ENCODE data around the gene CALR. TPM values are rescaled to one million over a fixed set of nuclear protein-coding genes. Genes with fewer than 3 reads are reported as not detected.

The CALR gene
- 1,479 and 1,611 TPM in 2 replicates for total RNA-seq

GRCh38 chr19:12937927-12938778, at the start of gene CALR:
Gene CALR, plus strand, starts transcription at chr19:12938609. Its CDS starts 71 bp downstream, at chr19:12938680.

GRCh38 chr19:12890787-12891552, 47.4 kb upstream of the CALR start, which contains the start of gene GCDH:
Gene GCDH, plus strand, starts transcription at chr19:12891160. Its CDS starts 145 bp downstream, at chr19:12891305.

GRCh38 chr19:12933287-12934072, 4.9 kb upstream of the CALR start, which contains the start of gene FARSA:
Gene FARSA, minus strand, starts transcription at chr19:12933711. Its CDS starts 15 bp downstream, at chr19:12933696.

GRCh38 chr19:12945479-12946091, 7.2 kb downstream of the CALR start, which contains the start of gene RAD23A:
Gene RAD23A, plus strand, starts transcription at chr19:12945862. Its CDS starts 87 bp downstream, at chr19:12945949.

GRCh38 chr19:12956446-12957388, 18.3 kb downstream of the CALR start, which contains the start of gene GADD45GIP1:
Gene GADD45GIP1, minus strand, starts transcription at chr19:12957223. Its CDS starts 11 bp downstream, at chr19:12957212.

GRCh38 chr19:12969292-12969988, 31.0 kb downstream of the CALR start, which contains the start of gene DAND5:
Gene DAND5, plus strand, starts transcription at chr19:12969576. Its CDS starts 85 bp downstream, at chr19:12969661.

Other genes with a start within 250 kb of the CALR start
- gene FBXW9, start 242.0 kb upstream of the CALR start, total RNA-seq = 5.6 and 9.3 TPM in 2 replicates
- gene TNPO2, start 214.7 kb upstream of the CALR start, total RNA-seq = 29.8 and 31.5 TPM in 2 replicates
- 149 and 154 TPM in 2 replicates for gene TRIR, start 203.9 kb upstream of the CALR start, total RNA-seq
- gene GET3, start 201.1 kb upstream of the CALR start, total RNA-seq = 96.2 and 110 TPM in 2 replicates
- not detected in 2 replicates for gene BEST2, start 186.8 kb upstream of the CALR start, total RNA-seq
- gene HOOK2, start 163.1 kb upstream of the CALR start, total RNA-seq = 11.7 and 17.2 TPM in 2 replicates
- gene JUNB, start 147.1 kb upstream of the CALR start, total RNA-seq = 28.0 and 50.4 TPM in 2 replicates
- gene PRDX2, start 136.8 kb upstream of the CALR start, total RNA-seq = 224 and 246 TPM in 2 replicates
- gene THSD8, start 136.5 kb upstream of the CALR start, total RNA-seq = not detected in 2 replicates
- 18.4 and 35.4 TPM in 2 replicates for gene RNASEH2A, start 132.0 kb upstream of the CALR start, total RNA-seq
- gene RTBDN, start 104.0 kb upstream of the CALR start, total RNA-seq = not detected in 2 replicates
- 0.09 and 0.36 TPM in 2 replicates for gene MAST1, start 100.1 kb upstream of the CALR start, total RNA-seq
- gene DNASE2, start 57.2 kb upstream of the CALR start, total RNA-seq = 11.1 and 18.9 TPM in 2 replicates
- not detected in 2 replicates for gene KLF1, start 51.4 kb upstream of the CALR start, total RNA-seq
- gene GCDH, start 47.4 kb upstream of the CALR start, total RNA-seq = 16.5 and 22.1 TPM in 2 replicates
- 0.09 TPM in 1 of 2 replicates, not detected in the other for gene SYCE2, start 19.3 kb upstream of the CALR start, total RNA-seq
- 54.9 and 57.3 TPM in 2 replicates for gene FARSA, start 4.9 kb upstream of the CALR start, total RNA-seq
- 59.1 and 98.8 TPM in 2 replicates for gene RAD23A, start 7.3 kb downstream of the CALR start, total RNA-seq
- 31.3 and 32.6 TPM in 2 replicates for gene GADD45GIP1, start 18.6 kb downstream of the CALR start, total RNA-seq
- gene DAND5, start 31.0 kb downstream of the CALR start, total RNA-seq = 0.09 TPM in 1 of 2 replicates, not detected in the other
- gene NFIX, start 56.9 kb downstream of the CALR start, total RNA-seq = 8.1 and 21.8 TPM in 2 replicates
- gene LYL1, start 164.2 kb downstream of the CALR start, total RNA-seq = 48.0 and 58.7 TPM in 2 replicates
- gene TRMT1, start 178.1 kb downstream of the CALR start, total RNA-seq = 33.3 and 38.7 TPM in 2 replicates
- gene NACC1, start 179.7 kb downstream of the CALR start, total RNA-seq = 53.1 and 55.5 TPM in 2 replicates
- 69.3 and 76.5 TPM in 2 replicates for gene STX10, start 211.8 kb downstream of the CALR start, total RNA-seq
- gene IER2, start 211.8 kb downstream of the CALR start, total RNA-seq = 21.3 and 21.8 TPM in 2 replicates

Data from endothelial cell of coronary artery (primary cell).